Osteocyte (in vitro differentiated cells): ENCODE results near the gene LALBA. TPM values are rescaled to one million over a fixed set of nuclear protein-coding genes. Genes with fewer than 3 reads are reported as not detected.

Experiments
- DNase-seq: peaks from one replicate; pipeline ENCODE4 v3.0.0; 2021; ENCODE audit warnings: mixed read lengths; ENCODE audit not compliant: unreplicated experiment; ENCODE audit errors: extremely low spot score
- H3K27ac Mint-ChIP-seq: one replicate; pipeline ENCODE4 v1.8.0; 2021; ENCODE audit warnings: mild to moderate bottlenecking, mixed read lengths; ENCODE audit not compliant: unreplicated experiment
- H3K27me3 Mint-ChIP-seq: one replicate; pipeline ENCODE4 v1.8.0; 2021; ENCODE audit warnings: mixed read lengths; ENCODE audit not compliant: unreplicated experiment
- H3K36me3 Mint-ChIP-seq: one replicate; pipeline ENCODE4 v1.8.0; 2021; ENCODE audit warnings: mixed read lengths; ENCODE audit not compliant: unreplicated experiment
- H3K4me1 Mint-ChIP-seq: one replicate; pipeline ENCODE4 v1.8.0; 2021; ENCODE audit warnings: mixed read lengths; ENCODE audit not compliant: unreplicated experiment
- H3K4me3 Mint-ChIP-seq: one replicate; pipeline ENCODE4 v1.8.0; 2021; ENCODE audit warnings: mild to moderate bottlenecking, moderate library complexity, mixed read lengths; ENCODE audit not compliant: unreplicated experiment
- H3K9me3 Mint-ChIP-seq: one replicate; pipeline ENCODE4 v1.8.0; 2021; ENCODE audit warnings: mixed read lengths; ENCODE audit not compliant: unreplicated experiment
- total RNA-seq: library from RNA; stranded (reverse); gene quantifications from 2 replicates; pipeline ENCODE4 v1.2.1, GENCODE V29; 2021
- TF ChIP-seq, protein P1 (sequence below): fragments of 200-600 bp; sonication (generic); IDR thresholded peaks from 2 replicates; pipeline ENCODE4 v1.5.0; 2021; ENCODE audit warnings: antibody characterized with exemption, mild to moderate bottlenecking, moderate library complexity

LALBA gene
- total RNA-seq, 1 donor from 2014 or later = not detected

- DNase-seq = no peak
- peaks cover 39% of the 10 kb centered on the region for H3K27me3 Mint-ChIP-seq
- H3K4me1 Mint-ChIP-seq = no peaks in the 10 kb centered on the region
- H3K36me3 Mint-ChIP-seq = no peaks in the 10 kb centered on the region
- no peak overlapping the region for H3K4me3 Mint-ChIP-seq
- no peaks in the 10 kb centered on the region for H3K9me3 Mint-ChIP-seq
- H3K27ac Mint-ChIP-seq = no peak overlapping the region
- TF ChIP-seq, protein P1, sequence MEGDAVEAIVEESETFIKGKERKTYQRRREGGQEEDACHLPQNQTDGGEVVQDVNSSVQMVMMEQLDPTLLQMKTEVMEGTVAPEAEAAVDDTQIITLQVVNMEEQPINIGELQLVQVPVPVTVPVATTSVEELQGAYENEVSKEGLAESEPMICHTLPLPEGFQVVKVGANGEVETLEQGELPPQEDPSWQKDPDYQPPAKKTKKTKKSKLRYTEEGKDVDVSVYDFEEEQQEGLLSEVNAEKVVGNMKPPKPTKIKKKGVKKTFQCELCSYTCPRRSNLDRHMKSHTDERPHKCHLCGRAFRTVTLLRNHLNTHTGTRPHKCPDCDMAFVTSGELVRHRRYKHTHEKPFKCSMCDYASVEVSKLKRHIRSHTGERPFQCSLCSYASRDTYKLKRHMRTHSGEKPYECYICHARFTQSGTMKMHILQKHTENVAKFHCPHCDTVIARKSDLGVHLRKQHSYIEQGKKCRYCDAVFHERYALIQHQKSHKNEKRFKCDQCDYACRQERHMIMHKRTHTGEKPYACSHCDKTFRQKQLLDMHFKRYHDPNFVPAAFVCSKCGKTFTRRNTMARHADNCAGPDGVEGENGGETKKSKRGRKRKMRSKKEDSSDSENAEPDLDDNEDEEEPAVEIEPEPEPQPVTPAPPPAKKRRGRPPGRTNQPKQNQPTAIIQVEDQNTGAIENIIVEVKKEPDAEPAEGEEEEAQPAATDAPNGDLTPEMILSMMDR = no peak
Measured at GRCh38 chr12:48601013-48601756, 31.3 kb upstream of the LALBA start.

DNA sequence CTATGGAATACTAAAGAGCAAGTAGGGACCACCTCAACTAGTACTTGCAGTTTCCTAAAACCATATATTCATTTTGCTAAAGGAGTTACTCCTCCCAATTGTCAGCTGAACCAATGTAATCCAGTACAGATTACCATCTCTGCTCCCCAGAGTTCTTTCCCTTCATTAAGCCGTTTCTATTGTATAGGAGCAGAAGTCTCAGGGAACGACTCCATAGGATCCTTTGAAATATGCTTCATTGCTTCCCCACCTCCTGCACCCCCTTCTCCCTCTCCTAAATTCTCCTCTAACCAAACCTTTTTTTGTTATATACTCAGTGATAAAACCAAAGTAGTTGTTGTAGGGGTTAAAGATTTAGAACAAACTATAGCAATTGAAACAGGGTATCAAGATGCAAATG, 30.7 kb upstream of the LALBA start:
- no peak for DNase-seq
- Mint-ChIP-seq H3K4me1 (no peaks in the 10 kb centered on the region), H3K4me3 (no peak overlapping the region), H3K9me3 (no peaks in the 10 kb centered on the region), H3K36me3 (no peaks in the 10 kb centered on the region), H3K27me3 (peaks cover 39% of the 10 kb centered on the region), H3K27ac (no peak overlapping the region)
- TF ChIP-seq, protein P1 = no peak

GRCh38 chr12:48592591-48593086, 22.8 kb upstream of the LALBA start:
- H3K4me3 Mint-ChIP-seq = no peak overlapping the region
- no peak for DNase-seq
- H3K36me3 Mint-ChIP-seq = no peaks in the 10 kb centered on the region
- H3K4me1 Mint-ChIP-seq = no peaks in the 10 kb centered on the region
- TF ChIP-seq, protein P1 = no peak
- no peaks in the 10 kb centered on the region for H3K9me3 Mint-ChIP-seq
- H3K27ac Mint-ChIP-seq = no peak overlapping the region
- peaks cover 33% of the 10 kb centered on the region for H3K27me3 Mint-ChIP-seq

GRCh38 chr12:48586361-48586760, 16.5 kb upstream of the LALBA start:
- no peaks in the 10 kb centered on the region for H3K36me3 Mint-ChIP-seq
- TF ChIP-seq, protein P1 = no peak
- H3K27ac Mint-ChIP-seq = no peak overlapping the region
- no peaks in the 10 kb centered on the region for H3K9me3 Mint-ChIP-seq
- DNase-seq = peak; percentile 84
- no peak overlapping the region for H3K4me3 Mint-ChIP-seq
- H3K4me1 Mint-ChIP-seq = no peaks in the 10 kb centered on the region
- peaks cover 32% of the 10 kb centered on the region for H3K27me3 Mint-ChIP-seq

DNA sequence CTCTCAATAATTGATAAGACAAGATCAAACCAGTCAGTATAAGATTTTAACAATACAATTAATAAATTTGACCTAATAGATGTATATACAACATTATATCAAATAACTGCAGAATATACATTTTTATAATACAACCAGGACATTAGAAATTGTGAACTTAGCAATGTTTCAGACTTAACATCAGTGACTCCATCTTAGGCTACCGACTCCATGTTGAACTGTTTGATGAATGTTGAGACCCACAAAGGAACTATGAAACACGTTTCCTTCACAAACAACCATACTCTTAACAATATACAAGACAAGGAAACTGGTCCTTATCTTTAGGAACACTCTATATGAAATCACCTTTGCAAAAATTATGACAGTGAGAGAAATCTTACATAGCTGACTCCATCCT, 13.9 kb upstream of the LALBA start:
- Mint-ChIP-seq H3K27me3 (peaks cover 29% of the 10 kb centered on the region), H3K9me3 (no peaks in the 10 kb centered on the region), H3K27ac (no peak overlapping the region), H3K4me1 (no peaks in the 10 kb centered on the region), H3K4me3 (no peak overlapping the region), H3K36me3 (no peaks in the 10 kb centered on the region)
- TF ChIP-seq, protein P1 = no peak
- DNase-seq = no peak
